ENCODE results near the gene ACP7. TPM values are rescaled to one million over a fixed set of nuclear protein-coding genes. Genes with fewer than 3 reads are reported as not detected.
A peak's percentile ranks its signal among the peaks of the same experiment; 100 is the strongest.

ACP7 gene
- total RNA-seq, 1 experiment from 2014 or later, result 0.15 TPM

DNA sequence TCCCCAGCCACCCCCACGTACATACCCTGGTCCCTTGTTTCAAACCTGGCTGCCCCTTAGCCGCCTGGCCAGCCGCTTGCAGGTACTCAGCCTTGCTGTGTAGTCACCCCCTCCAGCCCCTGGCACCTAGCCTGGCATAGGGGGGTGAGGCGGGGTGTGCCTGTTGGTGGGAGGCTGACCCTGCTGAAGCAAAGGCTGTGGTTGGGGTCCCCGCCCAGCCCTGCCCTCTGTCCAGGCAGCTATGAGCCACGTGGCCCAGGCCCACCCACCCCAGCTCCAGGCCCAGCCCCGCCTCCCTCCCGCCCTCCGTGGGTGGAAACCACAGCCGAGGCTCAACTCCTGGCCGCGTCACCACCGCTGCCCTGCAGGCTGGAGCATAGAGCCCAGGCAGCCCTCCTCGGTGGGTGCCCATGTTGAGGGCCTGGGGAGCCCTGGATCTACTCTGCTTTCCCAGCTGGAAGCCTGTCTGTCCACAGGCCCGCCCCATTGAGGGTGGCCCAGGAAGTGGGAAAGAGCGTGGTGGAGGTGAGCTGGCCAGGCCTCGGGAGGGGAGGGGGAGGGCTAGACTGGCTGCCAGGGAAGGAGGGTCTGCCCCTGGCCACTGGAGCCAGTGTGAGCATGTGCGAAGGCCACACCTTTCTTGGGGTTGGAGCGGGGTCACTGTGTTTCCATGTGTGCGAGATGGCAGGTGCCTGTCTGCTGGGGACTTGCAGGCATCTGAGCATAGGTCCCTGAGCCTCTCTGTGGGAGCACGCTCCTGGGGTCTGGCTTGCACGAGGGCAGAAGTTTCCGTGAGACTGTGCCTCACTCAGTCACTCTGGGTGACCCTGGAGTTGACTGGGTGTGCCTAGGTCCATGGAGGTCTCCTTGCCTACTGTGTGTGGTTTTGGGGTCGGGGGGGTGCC is 72.4 kb downstream of the ACP7 start:
- Mint-ChIP-seq H3K36me3 (ENCODE audit: insufficient read depth in 1 of 3, low read depth in 3 of 3) (peaks cover 2 to 13% (median 6%) of the 10 kb centered on the region in 3 experiments; a peak in 6 of 7 replicates), H3K27ac (peak overlapping the region in 2 of 3 experiments; percentile 70 to 75; a peak in 3 of 7 replicates), H3K4me1 (peaks cover 37 to 52% of the 10 kb centered on the region in 2 experiments), H3K9me3 (no peaks in the 10 kb centered on the region), H3K27me3 (ENCODE audit: low read depth) (no peaks in the 10 kb centered on the region), H3K4me3 (no peak overlapping the region)
- Histone ChIP-seq H3K9ac (ENCODE audit: extremely low read depth, insufficient read length, low read length) (no peak overlapping the region), H2BK5ac (ENCODE audit: insufficient read length, low read length) (no peak overlapping the region), H2BK15ac (ENCODE audit: low read depth, low read length) (no peak overlapping the region), H2BK120ac (ENCODE audit: low read depth, low read length, poor library complexity, severe bottlenecking) (no peak overlapping the region), H3K14ac (ENCODE audit: insufficient read depth, low read length) (no peak overlapping the region; the same call in 1 of the 2 replicates), H4K8ac (replicated peaks; ENCODE audit: insufficient read length, low read depth, low read length) (no peak overlapping the region), H3K4me2 (ENCODE audit: insufficient read depth, insufficient read length, low read length) (no peak overlapping the region), H4K5ac (ENCODE audit: insufficient read length, low read depth, low read length) (no peak overlapping the region), H3K56ac (ENCODE audit: insufficient read length, low read depth, low read length) (no peak overlapping the region), H2BK12ac (ENCODE audit: insufficient read length, low read depth, low read length) (no peak overlapping the region), H3K23me2 (ENCODE audit: insufficient read length, low read depth, low read length, poor library complexity, severe bottlenecking) (peaks cover 2% of the 10 kb centered on the region), H3K18ac (ENCODE audit: insufficient read length, low read depth, low read length) (no peak overlapping the region), H3K79me1 (ENCODE audit: insufficient read depth, low read depth, low read length, poor library complexity, severe bottlenecking) (no peaks in the 10 kb centered on the region), H3K9me3 (ENCODE audit: control insufficient read depth, low read depth, low read length) (no peaks in the 10 kb centered on the region), H3K79me2 (ENCODE audit: insufficient read depth, low read length) (peaks cover 4% of the 10 kb centered on the region; the same call in 1 of the 2 replicates), H2AK5ac (ENCODE audit: insufficient read length, low read length) (no peak overlapping the region), H3K23ac (ENCODE audit: insufficient read length, low read depth, low read length) (no peak overlapping the region), H2AFZ (ENCODE audit: low read length) (no peak overlapping the region), H3K4me1 (ENCODE audit: insufficient read depth, low read length) (peaks cover 5% of the 10 kb centered on the region; the same call in 1 of the 2 replicates), H4K91ac (ENCODE audit: insufficient read length, low read depth, low read length) (no peak overlapping the region), H3K4ac (ENCODE audit: low read depth, low read length) (no peak overlapping the region), H4K20me1 (ENCODE audit: control insufficient read depth, insufficient read depth, insufficient read length) (peaks cover 5% of the 10 kb centered on the region), H3T11ph (ENCODE audit: low read length) (no peak overlapping the region), H3K27me3 (ENCODE audit: insufficient read depth, low read length) (no peaks in the 10 kb centered on the region), H2BK20ac (ENCODE audit: low read depth, low read length, poor library complexity, severe bottlenecking) (no peak overlapping the region), H3K27ac (ENCODE audit: insufficient read length, low read depth, low read length) (no peak overlapping the region)
- no peak for DNase-seq
- TF ChIP-seq, protein P1, sequence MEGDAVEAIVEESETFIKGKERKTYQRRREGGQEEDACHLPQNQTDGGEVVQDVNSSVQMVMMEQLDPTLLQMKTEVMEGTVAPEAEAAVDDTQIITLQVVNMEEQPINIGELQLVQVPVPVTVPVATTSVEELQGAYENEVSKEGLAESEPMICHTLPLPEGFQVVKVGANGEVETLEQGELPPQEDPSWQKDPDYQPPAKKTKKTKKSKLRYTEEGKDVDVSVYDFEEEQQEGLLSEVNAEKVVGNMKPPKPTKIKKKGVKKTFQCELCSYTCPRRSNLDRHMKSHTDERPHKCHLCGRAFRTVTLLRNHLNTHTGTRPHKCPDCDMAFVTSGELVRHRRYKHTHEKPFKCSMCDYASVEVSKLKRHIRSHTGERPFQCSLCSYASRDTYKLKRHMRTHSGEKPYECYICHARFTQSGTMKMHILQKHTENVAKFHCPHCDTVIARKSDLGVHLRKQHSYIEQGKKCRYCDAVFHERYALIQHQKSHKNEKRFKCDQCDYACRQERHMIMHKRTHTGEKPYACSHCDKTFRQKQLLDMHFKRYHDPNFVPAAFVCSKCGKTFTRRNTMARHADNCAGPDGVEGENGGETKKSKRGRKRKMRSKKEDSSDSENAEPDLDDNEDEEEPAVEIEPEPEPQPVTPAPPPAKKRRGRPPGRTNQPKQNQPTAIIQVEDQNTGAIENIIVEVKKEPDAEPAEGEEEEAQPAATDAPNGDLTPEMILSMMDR (conservative IDR thresholded peaks at IDR 0.05), result no peak
- WGBS (ENCODE audit: extremely low coverage, insufficient read length, low lambda C conversion rate), result no CpG with 5 or more reads among the region's 24 CpGs

Data from H9 (cell line).